Measurements from ENCODE around the gene OLFM4. TPM values are rescaled to one million over a fixed set of nuclear protein-coding genes. Genes with fewer than 3 reads are reported as not detected.

The OLFM4 gene
- total RNA-seq, 1 donor from 2014 or later = not detected

DNA sequence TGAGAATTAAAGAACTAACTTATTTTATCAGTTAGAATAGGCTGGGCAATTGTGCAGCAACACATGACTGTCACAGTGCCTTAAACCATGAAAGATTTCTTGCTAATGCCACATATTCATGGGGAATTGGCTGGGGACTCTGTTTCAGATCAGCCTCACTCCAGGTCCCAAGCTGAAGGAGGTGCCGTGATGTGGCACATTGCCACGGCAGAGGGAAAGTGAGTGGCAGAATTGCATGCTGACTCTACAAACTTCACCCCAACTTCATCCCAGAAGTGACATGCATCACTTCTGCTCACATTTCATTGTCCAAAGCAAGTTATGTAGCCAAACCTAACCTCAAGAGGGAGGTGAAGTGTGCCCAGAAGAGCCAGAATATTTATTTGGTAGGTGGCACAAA is 37.8 kb downstream of the OLFM4 start:
- intact Hi-C loops (cut with micrococcal nuclease) = no loop called here

DNA sequence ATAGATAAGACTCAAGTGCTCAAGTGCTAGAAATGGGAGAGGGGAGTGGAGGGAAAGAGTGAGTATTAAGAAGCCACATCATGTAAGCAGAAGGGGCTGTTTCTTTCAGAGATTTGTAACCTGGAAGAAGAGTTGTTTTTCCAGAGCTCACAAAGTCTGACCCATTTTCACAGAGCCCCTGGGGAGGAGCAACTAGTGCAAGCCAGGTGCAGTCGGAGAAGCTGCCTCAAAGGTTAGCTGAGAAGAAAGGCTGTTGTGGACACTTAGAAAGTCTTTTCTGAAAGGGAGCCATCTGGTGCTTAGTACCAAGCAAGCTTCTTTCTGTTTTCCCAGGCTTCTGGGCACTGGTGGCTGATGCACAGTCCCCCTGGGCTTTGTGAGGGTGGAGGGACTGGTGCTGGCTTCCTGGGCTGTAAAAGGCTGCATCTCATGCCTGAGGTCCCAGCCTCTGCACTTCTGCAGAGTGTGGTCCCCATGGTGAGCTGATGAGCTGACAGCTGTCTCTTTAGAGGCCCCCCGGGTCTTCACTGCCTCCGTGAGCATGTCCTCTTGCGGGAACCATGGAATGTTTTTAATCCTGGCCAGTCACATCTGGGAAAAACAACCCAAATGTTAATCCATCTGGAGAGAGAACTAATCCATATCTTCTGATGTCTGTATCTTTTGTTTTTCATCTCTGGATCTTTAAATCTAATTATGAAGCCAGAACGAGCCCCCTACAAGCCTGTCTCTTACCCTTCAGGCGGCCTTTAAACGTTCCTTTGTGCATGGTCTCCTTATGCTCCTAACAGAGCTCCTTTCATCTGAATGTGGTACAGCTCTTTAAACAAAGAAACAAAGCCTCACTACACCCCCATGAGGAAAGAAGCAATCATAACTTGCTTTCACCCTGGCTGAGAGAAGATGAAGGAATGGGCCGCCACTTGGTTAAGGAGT is 40.2 kb downstream of the OLFM4 start:
- intact Hi-C loops (cut with micrococcal nuclease) = no loop called here

DNA sequence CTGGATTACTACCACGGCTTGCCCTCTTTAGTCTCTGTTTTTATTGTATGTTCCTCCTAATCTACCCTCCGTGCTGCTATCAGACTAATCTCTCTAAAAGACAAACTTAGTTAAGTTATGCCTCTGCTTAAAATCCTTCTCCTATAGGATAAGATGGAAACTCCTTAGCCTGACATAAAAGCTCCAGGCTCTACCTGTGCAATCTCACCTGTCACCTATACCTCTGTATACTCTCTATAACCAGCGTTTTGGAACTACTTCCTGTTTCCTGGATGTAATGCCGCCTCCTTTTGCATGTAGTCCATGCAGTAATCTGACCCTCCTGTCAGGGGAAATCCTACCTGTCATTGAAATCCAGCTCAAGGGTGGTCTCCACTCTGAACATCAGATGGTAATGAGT is 41.2 kb downstream of the OLFM4 start:
- intact Hi-C loops (cut with micrococcal nuclease) = no loop called here

DNA sequence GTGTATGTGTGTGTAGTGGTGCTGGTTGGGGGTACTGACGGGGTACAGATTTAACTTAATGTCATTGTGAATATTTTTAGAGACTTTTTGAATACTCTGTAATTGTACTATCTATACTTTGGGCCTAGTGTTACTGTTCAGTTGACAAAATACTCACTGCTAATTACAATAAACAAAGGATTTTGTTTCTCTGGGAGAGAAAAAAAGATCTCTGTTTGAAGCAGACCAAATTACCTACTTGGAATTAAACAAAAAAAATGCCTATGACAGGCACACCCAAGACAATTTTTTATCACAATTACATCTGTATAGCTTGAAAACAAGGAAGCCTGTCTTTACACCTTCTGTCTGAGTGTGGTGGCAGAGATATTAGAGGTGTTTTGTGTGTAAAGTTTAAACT is 45.1 kb downstream of the OLFM4 start:
- intact Hi-C loops (cut with micrococcal nuclease) = no loop called here

DNA sequence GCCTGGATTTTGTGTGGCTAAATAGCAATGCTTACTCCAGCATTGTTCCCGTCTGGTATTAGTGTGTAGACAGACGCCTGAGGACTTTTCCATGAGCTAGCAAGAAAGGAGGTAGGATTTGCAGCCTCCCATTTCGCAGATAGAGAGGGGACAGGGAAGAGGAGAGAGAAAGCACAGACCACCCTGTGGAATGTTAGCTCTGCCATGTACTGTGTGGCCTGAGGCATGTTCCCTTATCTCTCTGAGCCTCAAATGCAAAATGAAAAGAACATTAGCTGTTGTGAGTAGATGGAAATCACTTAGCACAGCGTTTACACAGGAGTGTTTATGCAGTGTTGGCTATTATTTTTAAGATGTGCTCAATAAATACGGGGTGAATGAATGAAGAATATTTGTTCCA is 45.5 kb downstream of the OLFM4 start:
- intact Hi-C loops (cut with micrococcal nuclease) = no loop called here

DNA sequence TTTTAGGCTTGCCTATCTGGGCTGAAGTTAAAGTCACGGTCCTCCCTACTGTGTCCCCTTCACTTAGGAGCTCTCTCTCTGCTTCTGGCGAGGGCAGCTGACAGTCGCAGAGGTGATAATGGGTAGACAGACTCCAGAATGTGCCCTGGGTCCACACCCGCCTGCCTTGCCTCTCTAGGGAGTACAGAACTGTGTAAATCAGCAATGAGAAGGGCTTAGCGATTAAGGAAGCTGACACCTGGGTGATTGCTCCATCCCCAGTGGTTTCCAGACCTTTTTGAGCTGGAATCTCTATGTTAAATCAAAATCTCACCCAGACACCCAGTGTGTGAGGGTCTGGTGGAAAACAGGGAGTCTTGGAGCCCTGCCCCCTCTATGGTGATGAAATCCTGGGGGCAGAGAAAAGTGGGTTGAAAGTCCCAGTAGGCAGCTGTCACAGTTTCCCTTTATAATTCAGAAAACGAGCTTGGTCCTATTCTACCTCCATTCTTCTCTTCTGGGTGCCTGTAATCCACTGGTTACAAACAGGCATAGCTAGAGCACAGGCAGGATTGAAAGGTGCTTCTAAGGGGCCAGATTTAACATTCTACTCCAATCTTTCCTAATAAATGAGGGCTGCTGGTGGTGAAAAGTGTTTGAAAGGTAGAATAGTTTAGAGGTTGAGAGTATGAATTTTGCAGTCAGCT is 46.9 kb downstream of the OLFM4 start:
- intact Hi-C loops (cut with micrococcal nuclease) = no loop called here

DNA sequence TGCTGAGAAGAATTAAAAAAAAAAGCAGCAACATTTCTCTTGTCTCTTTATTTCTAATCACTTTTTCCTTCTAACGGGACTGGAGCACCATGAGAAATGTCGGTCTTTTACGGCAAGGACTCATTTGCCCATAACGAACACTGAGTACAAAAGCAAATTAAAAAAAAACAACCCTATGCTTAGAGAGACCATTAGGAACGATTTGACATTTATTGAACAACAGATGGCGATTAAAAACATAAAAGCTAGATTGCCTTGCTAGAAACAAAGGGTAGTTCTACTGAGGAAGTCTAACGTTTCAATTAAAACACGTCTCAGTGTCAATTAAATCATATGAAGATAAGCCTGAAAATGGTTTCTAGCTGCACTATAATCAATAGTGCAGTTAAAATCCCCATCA is 51.1 kb downstream of the OLFM4 start:
- intact Hi-C loops (cut with micrococcal nuclease) = no loop called here

DNA sequence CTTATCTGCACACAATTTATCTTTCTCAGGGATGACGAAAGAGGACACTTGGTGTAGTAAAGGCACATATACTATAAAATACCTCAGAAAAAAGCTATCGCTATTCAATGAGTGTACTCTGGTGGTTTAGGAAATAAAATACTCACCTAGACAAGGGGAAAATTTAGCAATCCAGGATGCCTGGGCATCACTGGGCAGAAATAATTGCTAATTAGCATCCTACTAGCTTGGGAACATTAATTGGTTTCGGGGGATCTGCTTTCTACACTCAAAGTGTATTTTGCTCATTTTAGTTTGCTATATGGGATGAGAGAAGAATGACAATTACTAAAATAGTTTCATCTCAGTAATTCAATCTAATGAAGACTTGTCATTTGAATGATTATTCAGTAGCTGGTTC is 60.3 kb downstream of the OLFM4 start:
- intact Hi-C loops (cut with micrococcal nuclease) = no loop called here

DNA sequence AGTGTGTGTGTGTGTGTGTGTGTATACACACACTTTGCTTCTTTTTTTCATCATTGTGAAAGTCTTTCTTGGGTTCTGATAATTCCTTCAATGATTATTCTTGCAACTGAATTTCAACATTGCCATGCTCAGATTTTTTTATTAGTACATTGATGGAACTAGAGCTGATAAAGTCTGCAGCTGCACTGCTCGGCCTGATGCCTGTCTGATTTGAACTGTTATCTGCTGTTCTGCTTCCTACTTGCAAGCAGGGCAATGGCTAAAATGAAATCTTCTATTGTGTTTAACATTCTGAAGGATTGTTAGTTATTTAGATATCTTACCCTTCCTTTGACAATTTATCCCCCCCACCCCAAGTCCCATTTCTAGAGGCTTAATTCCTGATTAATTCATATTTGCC is 61.3 kb downstream of the OLFM4 start:
- intact Hi-C loops (cut with micrococcal nuclease) = no loop called here

DNA sequence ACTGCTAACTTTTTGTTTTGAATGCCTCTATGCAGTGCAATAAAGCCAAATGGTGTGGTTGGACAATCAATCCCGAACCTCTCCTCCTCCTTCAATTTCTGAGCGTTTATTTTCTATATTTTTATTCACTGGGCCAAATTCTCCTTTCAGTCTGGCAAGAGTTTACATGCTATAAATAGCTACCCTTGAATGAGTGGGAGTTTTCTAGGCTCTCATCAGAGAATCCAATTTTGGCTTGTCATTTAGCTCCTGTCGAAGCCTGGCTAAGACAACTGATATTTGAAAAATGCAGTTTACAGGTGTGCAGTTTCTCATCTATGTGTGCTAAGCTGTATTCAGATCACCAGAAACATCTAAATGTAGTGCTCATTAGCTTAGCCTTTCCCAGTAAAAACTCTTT is 61.8 kb downstream of the OLFM4 start:
- intact Hi-C loops (cut with micrococcal nuclease) = no loop called here

DNA sequence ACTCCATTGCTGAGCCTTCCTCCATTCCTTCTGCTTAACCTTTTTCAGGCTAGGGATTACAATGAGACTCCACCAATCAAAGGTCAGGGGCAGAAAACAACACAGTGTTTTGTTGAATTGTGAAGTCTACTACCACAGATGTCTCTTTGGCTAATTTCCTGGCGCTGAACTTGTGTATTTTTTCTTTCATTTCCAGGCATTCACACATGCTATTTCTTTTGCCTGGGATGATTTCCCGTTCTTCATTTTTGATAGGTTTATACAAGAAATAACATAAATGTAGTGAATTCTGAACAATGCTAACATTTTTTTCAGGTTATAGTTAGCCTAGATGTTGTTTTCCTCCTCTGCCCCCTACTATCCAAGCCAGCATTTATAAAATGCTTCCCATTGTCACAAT is 64.3 kb downstream of the OLFM4 start:
- intact Hi-C loops (cut with micrococcal nuclease) = no loop called here

DNA sequence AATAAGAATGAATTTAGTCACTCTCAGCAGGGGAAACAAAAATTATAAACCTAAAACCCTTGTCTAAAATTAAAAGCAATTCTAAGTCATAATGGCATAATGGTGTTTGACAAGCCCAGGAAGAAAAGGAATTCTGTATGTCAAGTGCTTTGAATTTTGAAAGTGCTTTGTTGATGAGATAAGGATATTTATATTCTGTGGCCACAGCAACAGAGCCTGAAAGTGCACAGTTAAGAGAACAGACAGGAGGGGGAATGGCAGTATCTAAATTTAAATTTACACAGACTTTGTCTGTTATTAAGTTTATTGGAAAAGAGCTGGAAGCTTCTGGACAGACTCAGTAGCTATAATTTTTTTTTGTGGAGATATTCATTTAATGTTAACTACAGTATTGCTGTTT is 69.8 kb downstream of the OLFM4 start:
- intact Hi-C loops (cut with micrococcal nuclease) = no loop called here

DNA sequence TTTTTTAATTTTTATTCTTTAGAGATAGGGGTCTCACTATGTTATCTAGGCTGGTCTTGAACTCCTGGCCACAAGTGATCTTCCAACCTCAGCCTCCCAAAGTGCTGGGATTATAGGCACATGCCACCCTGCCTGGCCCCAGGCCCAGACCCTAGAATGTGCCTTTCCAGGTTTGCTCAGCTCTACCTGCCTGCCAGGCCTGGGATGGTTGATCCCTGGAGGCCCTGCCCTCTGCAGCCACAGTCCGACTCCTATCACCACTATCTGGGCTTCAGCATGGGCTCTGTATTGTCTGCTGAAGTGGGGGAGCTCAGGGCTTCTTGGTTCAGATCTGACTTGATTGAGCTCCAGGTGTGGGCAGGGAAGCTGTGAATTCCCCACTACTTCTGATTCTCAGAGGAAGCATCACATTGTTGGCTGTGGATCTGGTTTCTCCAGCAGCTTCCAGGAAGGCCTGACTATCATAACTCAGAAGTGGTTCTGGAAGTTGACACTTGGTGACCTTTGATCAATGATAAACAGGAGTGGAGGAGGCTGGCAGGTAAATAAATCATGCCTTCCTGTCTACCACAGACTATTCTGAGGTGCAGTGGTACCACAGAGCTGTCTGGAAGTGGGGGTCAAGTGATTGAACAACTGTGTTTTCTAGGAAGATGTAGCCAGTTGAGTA is 71.9 kb downstream of the OLFM4 start:
- intact Hi-C loops (cut with micrococcal nuclease) = no loop called here

Other genes with a start within 250 kb of the OLFM4 start
- 1.2 and 1.3 TPM in 2 replicates for gene PCDH8, start 180.2 kb upstream of the OLFM4 start, total RNA-seq